Spleen (tissue), 7 donors: ENCODE results near the gene IP6K3.
A peak's percentile ranks its signal among the peaks of the same experiment; 100 is the strongest.

Experiments used
- POLR2AphosphoS5 ChIP-seq, 3 donors: sonication (generic); formaldehyde crosslinking; IDR thresholded peaks; one replicate each; pipeline ENCODE4 v1.5.1; 2017; ENCODE audit warnings: antibody characterized with exemption in 3 of 3
- TF ChIP-seq, protein P1 (sequence below), 11 experiments: fragments of 200-600 bp in 7 of 11; fragments of 450-650 bp in 4 of 11; sonication (generic) in 4 of 11; IDR thresholded peaks in 8 of 11; conservative IDR thresholded peaks in 3 of 11; 1 replicate in 7 of 11; 2 replicates in 4 of 11; pipeline versions ENCODE4 v1.4.0 to v1.8.0; 2016 to 2021; ENCODE audit warnings: antibody characterized with exemption in 11 of 11, inconsistent platforms in 4 of 11, mild to moderate bottlenecking in 1 of 11
- donor health status: DM: no; HTN: no; CAD: no; lungs with moderate emphysema.
- donor health status: DM: no; HTN: no; CAD: no.
- donor health status: DM: no; HTN: no; CAD: no.

DNA sequence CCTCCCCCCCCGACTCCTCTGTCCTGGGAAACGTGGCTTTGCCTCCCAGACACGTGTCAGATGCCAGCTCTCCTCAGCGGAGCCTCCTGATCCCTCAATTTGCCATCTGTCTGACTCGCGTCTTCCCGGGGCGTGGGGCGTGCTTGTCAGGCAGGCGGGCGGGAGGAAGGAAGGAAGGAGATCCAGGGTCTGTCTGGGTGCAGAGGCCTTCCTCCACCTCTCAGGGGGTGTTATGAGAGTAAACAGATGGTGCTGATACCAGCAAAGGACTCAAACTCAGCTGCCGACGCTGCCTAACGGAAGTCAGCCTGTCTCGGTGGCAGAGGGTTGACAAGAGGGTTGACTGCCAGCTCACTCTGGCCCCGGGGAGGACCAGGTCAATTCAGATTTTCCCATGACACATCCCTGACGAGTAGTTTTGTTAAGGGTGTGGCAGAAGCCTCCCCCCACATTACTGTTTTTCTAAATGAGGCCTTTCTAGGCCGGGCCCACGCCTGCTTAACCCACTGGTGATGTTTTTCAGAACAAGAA lies 52.2 kb downstream of the IP6K3 start:
- TF ChIP-seq, protein P1, sequence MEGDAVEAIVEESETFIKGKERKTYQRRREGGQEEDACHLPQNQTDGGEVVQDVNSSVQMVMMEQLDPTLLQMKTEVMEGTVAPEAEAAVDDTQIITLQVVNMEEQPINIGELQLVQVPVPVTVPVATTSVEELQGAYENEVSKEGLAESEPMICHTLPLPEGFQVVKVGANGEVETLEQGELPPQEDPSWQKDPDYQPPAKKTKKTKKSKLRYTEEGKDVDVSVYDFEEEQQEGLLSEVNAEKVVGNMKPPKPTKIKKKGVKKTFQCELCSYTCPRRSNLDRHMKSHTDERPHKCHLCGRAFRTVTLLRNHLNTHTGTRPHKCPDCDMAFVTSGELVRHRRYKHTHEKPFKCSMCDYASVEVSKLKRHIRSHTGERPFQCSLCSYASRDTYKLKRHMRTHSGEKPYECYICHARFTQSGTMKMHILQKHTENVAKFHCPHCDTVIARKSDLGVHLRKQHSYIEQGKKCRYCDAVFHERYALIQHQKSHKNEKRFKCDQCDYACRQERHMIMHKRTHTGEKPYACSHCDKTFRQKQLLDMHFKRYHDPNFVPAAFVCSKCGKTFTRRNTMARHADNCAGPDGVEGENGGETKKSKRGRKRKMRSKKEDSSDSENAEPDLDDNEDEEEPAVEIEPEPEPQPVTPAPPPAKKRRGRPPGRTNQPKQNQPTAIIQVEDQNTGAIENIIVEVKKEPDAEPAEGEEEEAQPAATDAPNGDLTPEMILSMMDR (IDR thresholded peaks at IDR 0.05 in 8 of 11, conservative IDR thresholded peaks at IDR 0.05 in 3 of 11) = no peak
- peak; percentile 54 to 74 (median 71) for TF ChIP-seq POLR2AphosphoS5 (IDR thresholded peaks at IDR 0.05)
